GM04503 (cell line): Measurements from ENCODE around the gene GAS5.

Experiments used
- DNase-seq: peaks from one replicate; pipeline ENCODE4 v3.0.0-alpha.2; 2012; ENCODE audit warnings: low read depth

The GAS5 gene

GRCh38 chr1:173824315-173825081 is 43.3 kb downstream of the GAS5 start, which contains the start of the genes CENPL and DARS2:
TSS of gene CENPL (minus strand) at chr1:173824883. CDS start at chr1:173811299, 13,584 bp downstream.
TSS of gene DARS2 (plus strand) at chr1:173824673. CDS start at chr1:173825230, 557 bp downstream.
- peak; percentile 92 for DNase-seq

DNA sequence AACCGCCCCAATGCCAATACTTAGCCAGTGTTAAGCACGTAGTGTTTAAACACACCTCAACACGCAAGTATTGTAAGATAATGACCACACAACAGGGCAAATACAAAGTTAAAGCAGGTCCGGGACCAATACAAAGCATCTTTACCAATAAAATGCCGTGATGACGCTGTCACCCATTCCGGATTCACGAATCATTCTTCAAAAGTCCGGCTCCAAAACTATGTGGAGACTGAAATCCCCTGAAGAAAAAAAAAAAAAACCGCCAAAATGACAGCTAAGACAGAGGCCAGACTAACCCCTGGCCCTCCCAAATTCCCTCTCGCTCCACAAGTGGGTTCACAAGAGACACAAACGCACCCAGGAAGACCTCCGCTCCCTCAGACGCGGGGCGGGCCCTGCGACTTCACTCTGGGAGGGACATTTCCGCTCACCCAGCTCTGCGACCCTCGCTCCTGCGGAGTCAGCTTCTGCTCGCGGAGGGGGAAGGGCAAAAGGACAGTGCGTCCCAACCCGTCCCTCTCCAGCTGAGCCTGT is 43.9 kb downstream of the GAS5 start:
- DNase-seq = peak; percentile 8

DNA sequence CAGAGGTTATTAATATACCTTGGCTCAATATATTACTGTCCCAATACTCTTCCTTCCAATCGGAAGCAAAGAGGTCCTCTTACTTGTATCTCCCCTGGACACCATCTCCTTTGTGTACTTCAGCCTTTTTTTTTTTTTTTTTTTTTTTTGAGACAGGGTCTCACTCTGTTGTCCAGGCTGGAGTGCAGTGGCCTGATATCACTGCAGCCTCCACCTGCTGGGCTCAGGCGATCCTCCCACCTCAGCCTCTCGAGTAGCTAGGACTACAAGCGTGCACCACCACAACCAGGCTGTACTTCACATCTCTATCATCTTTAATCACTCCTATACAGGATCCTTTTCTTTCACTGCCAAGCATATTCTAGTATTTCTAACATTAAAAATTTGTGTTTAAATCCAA is 46.1 kb downstream of the GAS5 start:
- no peak for DNase-seq

DNA sequence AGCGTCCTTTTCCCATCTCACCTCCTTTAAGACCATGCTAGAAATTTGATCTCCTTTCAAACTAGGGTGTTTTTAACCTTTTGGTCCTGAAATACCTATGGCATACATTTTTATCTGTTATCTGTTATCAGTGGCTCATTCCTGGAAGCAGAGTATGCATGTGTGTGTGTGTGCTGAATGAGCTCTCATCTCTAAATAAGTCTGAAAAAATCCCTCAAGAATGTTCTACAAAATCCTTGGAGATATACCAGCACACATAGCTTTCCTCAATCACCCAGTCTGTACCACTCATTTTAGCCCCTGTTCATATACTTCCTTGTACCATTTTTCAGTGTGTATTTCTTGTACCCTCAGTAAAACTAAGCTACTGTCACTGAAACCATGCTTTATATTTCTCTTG is 49.3 kb downstream of the GAS5 start:
- DNase-seq = no peak
